ACC112 (cell line): ENCODE results near the gene TMEM187.

ENCODE experiments used
- H2AFZ ChIP-seq: fragments of 200-600 bp; sonication (generic); one replicate; pipeline ENCODE4 v1.6.0; 2017; ENCODE audit warnings: antibody characterized with exemption, low read length; ENCODE audit not compliant: unreplicated experiment
- H3K27ac ChIP-seq: fragments of 200-600 bp; sonication (generic); 2 replicates; pipeline ENCODE4 v1.5.1; 2014; ENCODE audit warnings: low read depth, mild to moderate bottlenecking, antibody characterized with exemption, low read length, moderate library complexity
- H3K27me3 ChIP-seq: fragments of 200-600 bp; sonication (generic); 2 replicates; pipeline ENCODE4 v1.6.1; 2014; ENCODE audit warnings: mild to moderate bottlenecking, antibody characterized with exemption, low read length, moderate library complexity, mixed read lengths; ENCODE audit not compliant: insufficient read depth
- H3K36me3 ChIP-seq: fragments of 200-600 bp; sonication (generic); 2 replicates; pipeline ENCODE4 v1.6.1; 2016; ENCODE audit warnings: mild to moderate bottlenecking, antibody characterized with exemption, low read length, moderate library complexity, mixed read lengths; ENCODE audit not compliant: insufficient read depth
- H3K4me1 ChIP-seq: fragments of 200-600 bp; sonication (generic); one replicate; pipeline ENCODE4 v1.6.1; 2016; ENCODE audit warnings: low read length, mixed read lengths; ENCODE audit not compliant: insufficient read depth, unreplicated experiment, control insufficient read depth
- H3K4me3 ChIP-seq: fragments of 200-600 bp; sonication (generic); 2 replicates; pipeline ENCODE4 v1.5.1; 2014; ENCODE audit warnings: mild to moderate bottlenecking, low read depth, low read length
- H3K79me2 ChIP-seq: fragments of 200-600 bp; sonication (generic); one replicate; pipeline ENCODE4 v1.6.0; 2016; ENCODE audit warnings: low read length; ENCODE audit not compliant: control insufficient read depth, unreplicated experiment, insufficient read depth

TMEM187 gene

DNA sequence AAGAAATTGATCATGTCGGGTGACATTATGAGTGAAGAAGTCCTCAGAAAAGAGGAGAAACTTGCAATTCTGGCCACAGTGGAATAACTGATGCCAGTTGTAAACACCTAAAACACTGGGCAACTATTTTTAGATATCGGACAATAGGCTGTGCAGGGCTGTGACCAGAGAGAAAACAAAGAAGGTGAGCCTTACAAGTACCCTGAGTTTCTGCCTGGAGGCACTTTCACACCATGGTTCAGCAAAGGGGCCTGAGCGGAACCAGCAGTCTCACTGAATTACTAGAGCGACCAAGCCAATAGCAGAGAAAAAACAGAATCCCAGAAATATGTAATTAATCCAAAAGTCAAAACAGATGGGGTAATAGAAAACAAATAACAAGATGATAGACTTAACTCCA, 36.0 kb downstream of the TMEM187 start:
- Histone ChIP-seq H3K27ac (no peak overlapping the region), H3K4me3 (no peak overlapping the region), H3K4me1 (peaks cover 6% of the 10 kb centered on the region), H3K79me2 (no peaks in the 10 kb centered on the region), H3K27me3 (no peaks in the 10 kb centered on the region), H2AFZ (no peak overlapping the region), H3K36me3 (no peaks in the 10 kb centered on the region)

DNA sequence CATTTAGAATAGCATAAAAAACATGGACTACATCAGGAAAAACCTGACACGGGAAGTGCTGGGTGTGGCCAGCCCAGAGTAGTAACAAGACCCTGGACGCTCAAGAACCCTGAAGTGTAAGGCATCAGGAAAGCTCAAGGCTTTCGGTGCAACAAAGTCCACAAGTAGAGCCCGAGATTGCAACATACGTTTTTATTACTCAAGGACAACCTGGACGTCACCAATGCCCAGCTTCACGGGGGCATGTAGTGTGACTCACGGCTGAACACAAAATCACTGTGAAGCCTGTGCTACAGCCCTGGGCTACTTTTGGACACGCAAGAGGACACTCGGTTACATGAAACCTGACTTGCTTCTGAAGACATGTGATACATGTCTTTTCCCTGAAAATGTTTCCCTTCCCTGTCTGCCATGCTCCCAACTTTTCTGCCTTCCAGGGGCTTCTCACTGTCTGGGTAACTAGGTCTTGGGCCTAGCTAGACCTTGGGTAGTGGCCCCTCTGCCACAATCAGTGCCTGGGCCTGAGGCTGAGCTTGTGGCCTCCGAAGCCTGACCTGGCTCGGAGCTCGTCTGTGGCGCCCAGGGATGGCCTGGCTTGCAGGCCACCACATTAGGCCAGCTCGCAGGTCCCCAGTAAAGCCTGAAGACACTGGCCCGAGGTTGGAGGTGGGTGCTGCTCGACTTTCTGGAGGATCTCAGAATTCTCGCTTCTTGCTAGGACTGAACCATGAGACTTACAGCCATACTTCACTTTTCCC, 38.0 kb downstream of the TMEM187 start:
- Histone ChIP-seq H3K79me2 (no peaks in the 10 kb centered on the region), H3K36me3 (no peaks in the 10 kb centered on the region), H3K4me1 (peaks cover 6% of the 10 kb centered on the region), H3K4me3 (no peak overlapping the region), H3K27ac (peak overlapping the region; percentile 79), H2AFZ (no peak overlapping the region), H3K27me3 (no peaks in the 10 kb centered on the region)

- H3K27ac ChIP-seq, result no peak overlapping the region
- H3K4me3 ChIP-seq, result no peak overlapping the region
- H3K79me2 ChIP-seq, result peaks cover 8% of the 10 kb centered on the region
- no peaks in the 10 kb centered on the region for H3K36me3 ChIP-seq
- H3K27me3 ChIP-seq, result no peaks in the 10 kb centered on the region
- peaks cover 6% of the 10 kb centered on the region for H3K4me1 ChIP-seq
- no peak overlapping the region for H2AFZ ChIP-seq
These were observed 39.1 kb downstream of the TMEM187 start for GRCh38 chrX:154011376-154012335.

DNA sequence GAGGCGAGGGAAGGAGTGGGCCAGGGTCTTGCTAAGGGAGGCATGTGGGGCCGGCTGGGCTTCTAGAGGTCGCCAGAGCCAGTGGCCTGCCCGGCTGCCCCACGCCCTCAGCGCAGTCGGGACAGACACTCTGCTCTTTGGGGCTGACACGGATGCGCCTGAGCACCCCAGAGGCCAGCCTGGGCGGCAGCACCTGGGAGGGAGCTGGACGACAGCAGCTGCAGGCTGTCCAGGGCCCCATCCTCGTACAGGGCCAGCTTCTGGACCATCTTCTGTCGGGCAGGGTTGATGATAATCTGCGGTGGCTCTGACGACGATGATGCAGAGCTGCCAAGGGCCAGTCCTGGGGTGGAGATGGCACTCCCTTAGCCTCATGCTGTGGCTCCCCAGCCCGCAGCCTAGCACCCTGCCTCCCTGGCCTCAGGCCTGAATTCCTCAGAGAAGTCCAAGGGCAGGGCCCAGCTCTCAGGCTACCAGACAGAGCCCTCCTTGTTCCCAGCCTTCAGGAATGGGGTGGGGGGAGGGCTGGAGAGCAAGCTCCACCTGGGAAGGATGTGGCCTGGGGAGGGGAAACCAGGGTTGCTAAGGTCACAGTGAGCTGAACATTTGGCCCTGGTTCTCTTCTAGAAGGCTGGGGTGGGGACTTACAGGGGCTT, 39.9 kb downstream of the TMEM187 start:
- H3K36me3 ChIP-seq, result no peaks in the 10 kb centered on the region
- peaks cover 13% of the 10 kb centered on the region for H3K79me2 ChIP-seq
- no peaks in the 10 kb centered on the region for H3K27me3 ChIP-seq
- H3K4me3 ChIP-seq, result no peak overlapping the region
- no peak overlapping the region for H3K27ac ChIP-seq
- H2AFZ ChIP-seq, result no peak overlapping the region
- peaks cover 6% of the 10 kb centered on the region for H3K4me1 ChIP-seq

DNA sequence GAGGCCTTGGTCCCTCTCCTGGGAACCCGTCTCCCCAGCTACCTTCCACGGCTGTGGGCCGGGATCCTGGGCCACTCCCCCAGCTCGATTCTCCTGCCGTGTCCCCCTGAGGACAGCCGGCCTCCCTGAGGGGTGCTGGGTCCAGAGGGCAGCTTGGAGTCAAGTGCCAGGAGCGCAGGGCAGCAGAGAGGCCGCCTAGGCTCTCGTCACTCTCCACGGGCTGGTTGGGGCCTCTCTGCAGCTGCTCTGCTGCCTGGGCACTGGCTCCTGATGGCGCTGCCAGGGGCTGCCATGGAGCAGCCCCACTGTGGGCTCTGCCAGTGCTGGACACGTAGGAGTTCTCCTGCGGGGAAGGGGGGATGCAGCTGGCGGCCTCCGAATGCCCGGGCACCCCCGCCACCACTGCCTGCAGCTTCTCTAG, 40.5 kb downstream of the TMEM187 start:
- H3K36me3 ChIP-seq, result no peaks in the 10 kb centered on the region
- no peak overlapping the region for H3K4me3 ChIP-seq
- peaks cover 16% of the 10 kb centered on the region for H3K79me2 ChIP-seq
- H3K27me3 ChIP-seq, result no peaks in the 10 kb centered on the region
- H2AFZ ChIP-seq, result no peak overlapping the region
- H3K4me1 ChIP-seq, result peaks cover 10% of the 10 kb centered on the region
- H3K27ac ChIP-seq, result no peak overlapping the region

DNA sequence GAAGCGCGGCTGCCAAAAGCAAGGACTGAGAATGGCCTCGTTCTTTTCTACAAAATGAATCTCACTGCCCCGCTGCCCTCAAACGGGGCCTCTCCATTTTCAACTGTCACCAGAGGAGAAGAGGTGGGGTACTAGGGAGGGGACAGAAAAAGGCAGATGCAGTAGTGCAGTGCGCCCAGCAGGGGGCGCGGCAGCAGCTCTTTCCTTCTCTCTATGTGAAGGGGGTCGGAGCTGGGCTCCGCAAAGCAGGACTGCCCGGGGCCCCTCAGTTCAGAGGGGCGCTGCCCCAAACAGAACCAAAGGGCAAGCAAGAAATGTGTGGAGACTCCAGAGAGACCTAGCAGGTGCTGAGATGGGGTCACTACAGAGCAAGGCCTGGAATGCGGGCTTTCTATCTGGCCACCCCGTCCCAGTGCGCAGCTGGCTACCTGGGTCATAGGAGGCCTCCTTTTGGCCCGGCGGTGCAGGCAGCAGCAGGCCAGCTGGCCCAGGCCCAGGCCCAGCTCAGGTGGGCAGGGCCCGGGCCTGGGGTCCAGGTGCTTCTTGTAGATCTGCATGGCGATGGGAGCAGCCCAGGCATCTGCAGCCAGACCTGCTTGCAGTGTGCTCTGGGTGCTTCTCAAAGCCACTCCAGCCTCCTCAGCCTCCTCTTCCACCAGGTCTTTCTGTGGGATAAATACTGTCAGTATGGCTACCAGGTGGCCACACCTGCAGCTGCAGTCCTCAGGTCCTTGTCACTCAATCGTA, 41.2 kb downstream of the TMEM187 start:
- Histone ChIP-seq H3K27me3 (no peaks in the 10 kb centered on the region), H2AFZ (no peak overlapping the region), H3K79me2 (peaks cover 24% of the 10 kb centered on the region), H3K4me1 (peaks cover 14% of the 10 kb centered on the region), H3K36me3 (no peaks in the 10 kb centered on the region), H3K27ac (no peak overlapping the region), H3K4me3 (no peak overlapping the region)

DNA sequence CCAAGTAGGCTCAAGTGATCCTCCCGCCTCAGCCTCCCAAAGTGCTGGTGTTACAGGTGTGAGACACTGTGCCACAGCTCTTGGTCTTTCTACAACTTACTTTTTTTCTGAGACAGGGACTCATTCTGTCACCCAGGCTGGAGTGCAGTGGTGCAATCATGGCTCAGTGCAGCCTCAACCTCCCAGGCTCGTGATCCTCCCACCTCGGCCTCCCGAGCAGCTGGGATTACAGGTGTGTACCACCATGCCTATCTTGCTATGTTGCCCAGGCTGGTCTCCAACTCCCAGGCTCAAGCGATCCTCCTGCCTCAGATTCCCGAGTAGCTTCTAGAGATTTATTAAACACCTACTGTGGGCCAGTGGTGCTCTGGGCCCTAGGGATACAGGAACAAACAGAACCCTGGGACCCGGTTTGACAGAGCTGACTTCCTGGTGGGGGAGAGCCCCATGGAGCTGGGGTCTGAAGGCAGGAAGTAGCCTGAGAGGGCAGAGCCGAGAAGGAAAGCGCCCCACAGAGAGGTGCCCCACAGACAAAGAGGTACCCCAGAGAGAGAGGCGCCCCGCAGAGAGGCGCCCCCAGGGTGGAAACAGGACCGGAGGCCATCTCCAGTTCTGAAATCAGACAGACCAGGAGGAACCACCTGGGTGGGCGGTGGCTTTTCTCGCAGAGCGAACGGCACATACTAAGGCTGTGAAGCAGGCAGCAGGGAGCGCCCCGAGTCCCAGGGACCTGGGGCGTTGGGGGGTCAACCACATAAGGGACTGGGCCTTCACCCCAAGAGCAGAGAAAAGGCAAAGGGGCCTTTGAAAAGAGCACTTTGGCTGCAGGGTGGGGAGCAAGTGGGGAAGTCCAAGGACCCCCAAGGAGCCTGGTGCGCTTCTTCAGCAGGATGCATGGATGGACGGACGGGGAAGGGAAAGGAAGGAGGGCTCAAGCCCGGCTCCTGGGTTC, 42.2 kb downstream of the TMEM187 start:
- Histone ChIP-seq H2AFZ (no peak overlapping the region), H3K36me3 (no peaks in the 10 kb centered on the region), H3K27ac (no peak overlapping the region), H3K79me2 (peaks cover 32% of the 10 kb centered on the region), H3K4me1 (peaks cover 14% of the 10 kb centered on the region), H3K27me3 (no peaks in the 10 kb centered on the region), H3K4me3 (no peak overlapping the region)

GRCh38 chrX:154015581-154016264, 43.2 kb downstream of the TMEM187 start:
- Histone ChIP-seq H3K27me3 (no peaks in the 10 kb centered on the region), H3K27ac (no peak overlapping the region), H3K36me3 (no peaks in the 10 kb centered on the region), H2AFZ (no peak overlapping the region), H3K4me3 (no peak overlapping the region), H3K79me2 (peaks cover 32% of the 10 kb centered on the region), H3K4me1 (peaks cover 15% of the 10 kb centered on the region)

DNA sequence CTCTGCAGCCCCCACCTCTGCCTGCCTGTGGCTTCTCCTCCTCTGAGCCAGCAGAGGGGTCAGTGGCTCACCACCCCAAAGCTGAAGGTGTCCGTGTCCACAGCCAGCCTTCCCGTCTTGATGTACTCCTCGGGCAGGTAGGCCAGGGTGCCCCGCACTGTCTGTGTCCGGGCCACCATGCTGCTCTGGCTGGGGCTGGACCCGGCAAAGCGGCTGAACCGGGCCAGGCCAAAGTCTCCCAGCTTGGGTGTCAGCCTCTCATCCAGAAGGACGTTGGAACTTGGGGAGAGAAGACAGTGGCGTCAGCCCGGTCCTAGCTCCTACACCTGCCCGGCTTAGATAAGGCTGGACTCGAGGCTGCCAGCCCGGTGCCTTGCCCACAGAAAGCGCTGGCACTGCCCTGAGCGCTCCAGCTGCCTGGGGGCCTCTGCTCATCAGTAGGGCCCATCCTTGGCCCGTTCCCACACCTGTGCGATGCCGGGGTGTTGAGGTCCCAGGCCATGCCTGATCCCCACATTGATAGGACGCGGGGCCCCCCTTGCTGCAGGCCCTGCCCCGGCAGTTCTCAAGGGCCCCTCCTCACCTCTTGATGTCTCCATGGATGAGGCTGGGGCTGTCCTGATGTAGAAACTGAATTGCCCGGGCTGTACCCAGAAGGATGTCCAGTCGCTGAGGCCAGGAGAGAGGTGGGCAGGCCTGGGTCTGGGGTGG, 44.0 kb downstream of the TMEM187 start:
- no peaks in the 10 kb centered on the region for H3K27me3 ChIP-seq
- H3K79me2 ChIP-seq, result peaks cover 32% of the 10 kb centered on the region
- H2AFZ ChIP-seq, result no peak overlapping the region
- peaks cover 19% of the 10 kb centered on the region for H3K4me1 ChIP-seq
- no peak overlapping the region for H3K4me3 ChIP-seq
- no peak overlapping the region for H3K27ac ChIP-seq
- H3K36me3 ChIP-seq, result no peaks in the 10 kb centered on the region
